ENCODE results near the gene TM7SF2. TPM values are rescaled to one million over a fixed set of nuclear protein-coding genes. Genes with fewer than 3 reads are reported as not detected.
A peak's percentile ranks its signal among the peaks of the same experiment; 100 is the strongest.

Gene TM7SF2
- total RNA-seq, 1 experiment from 2014 or later: 63.8 TPM

DNA sequence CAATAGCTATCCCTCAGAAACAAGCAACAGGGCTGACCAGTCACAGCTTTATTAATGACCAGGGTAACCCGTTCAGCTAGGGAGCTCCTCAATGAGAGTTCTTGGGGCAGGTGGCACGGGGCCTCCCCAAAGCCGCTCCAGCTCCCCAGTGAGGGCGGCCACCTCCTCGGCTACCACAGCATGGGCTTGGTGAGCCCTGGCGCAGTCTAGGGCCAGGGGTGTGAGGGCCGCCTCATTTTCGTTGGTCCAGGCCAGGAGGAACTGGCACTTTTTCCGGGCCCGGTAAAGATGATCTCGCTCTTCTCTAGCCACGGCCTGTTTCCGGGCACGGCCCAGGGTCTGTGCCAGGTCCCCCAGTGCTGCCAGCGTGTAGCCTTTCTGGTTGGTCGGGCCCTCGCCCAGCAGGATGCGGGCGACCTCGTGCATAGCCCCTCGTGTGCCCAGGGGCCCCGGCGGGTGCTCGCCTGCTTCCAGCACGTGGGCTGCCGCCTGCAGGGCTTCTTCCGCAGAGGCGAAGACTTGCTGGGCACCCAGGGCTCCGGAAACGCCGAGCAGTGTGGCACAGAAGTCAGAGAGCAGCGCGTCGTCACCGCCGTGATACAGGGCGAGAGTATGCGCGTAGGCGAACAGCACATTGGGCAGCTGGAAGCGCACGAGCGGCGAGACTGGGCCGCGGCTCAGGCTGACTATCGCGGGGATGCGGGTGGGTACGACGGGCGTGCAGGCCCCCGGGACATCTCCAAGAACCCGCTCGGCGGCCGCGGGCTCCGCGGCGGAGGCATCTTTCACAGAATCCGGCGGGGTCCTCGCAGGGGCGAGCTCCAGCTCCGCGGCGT, 4.9 kb downstream of the TM7SF2 start (continued):
- TF ChIP-seq, protein P1, sequence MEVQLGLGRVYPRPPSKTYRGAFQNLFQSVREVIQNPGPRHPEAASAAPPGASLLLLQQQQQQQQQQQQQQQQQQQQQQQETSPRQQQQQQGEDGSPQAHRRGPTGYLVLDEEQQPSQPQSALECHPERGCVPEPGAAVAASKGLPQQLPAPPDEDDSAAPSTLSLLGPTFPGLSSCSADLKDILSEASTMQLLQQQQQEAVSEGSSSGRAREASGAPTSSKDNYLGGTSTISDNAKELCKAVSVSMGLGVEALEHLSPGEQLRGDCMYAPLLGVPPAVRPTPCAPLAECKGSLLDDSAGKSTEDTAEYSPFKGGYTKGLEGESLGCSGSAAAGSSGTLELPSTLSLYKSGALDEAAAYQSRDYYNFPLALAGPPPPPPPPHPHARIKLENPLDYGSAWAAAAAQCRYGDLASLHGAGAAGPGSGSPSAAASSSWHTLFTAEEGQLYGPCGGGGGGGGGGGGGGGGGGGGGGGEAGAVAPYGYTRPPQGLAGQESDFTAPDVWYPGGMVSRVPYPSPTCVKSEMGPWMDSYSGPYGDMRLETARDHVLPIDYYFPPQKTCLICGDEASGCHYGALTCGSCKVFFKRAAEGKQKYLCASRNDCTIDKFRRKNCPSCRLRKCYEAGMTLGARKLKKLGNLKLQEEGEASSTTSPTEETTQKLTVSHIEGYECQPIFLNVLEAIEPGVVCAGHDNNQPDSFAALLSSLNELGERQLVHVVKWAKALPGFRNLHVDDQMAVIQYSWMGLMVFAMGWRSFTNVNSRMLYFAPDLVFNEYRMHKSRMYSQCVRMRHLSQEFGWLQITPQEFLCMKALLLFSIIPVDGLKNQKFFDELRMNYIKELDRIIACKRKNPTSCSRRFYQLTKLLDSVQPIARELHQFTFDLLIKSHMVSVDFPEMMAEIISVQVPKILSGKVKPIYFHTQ (CRISPR knock-in tag; IDR thresholded peaks at IDR 0.05): no peak
- TF ChIP-seq SP1 (CRISPR knock-in tag; conservative IDR thresholded peaks at IDR 0.05) (0 out of 2 replicates have a peak, but pooled peaks have one; percentile 48), NR3C1 (CRISPR knock-in tag; conservative IDR thresholded peaks at IDR 0.05; ENCODE audit: low read depth) (no peak), NR1H2 (CRISPR knock-in tag; IDR thresholded peaks at IDR 0.05) (peak; percentile 83), GRHL2 (CRISPR knock-in tag; IDR thresholded peaks at IDR 0.05; ENCODE audit: insufficient replicate concordance, severe bottlenecking) (no peak), ZNF219 (CRISPR knock-in tag; IDR thresholded peaks at IDR 0.05; ENCODE audit: borderline replicate concordance) (peak; percentile 86; the same call in 1 of the 2 replicates), ZNF263 (CRISPR knock-in tag; IDR thresholded peaks at IDR 0.05; ENCODE audit: low read depth) (no peak), ZNF138 (CRISPR knock-in tag; conservative IDR thresholded peaks at IDR 0.05) (0 out of 2 replicates have a peak, but pooled peaks have one; percentile 19), HMGA2 (CRISPR knock-in tag; IDR thresholded peaks at IDR 0.05) (no peak), ZBTB21 (CRISPR knock-in tag; IDR thresholded peaks at IDR 0.05; ENCODE audit: borderline replicate concordance) (peak; percentile 38; the same call in 1 of the 2 replicates), RELA (CRISPR knock-in tag; IDR thresholded peaks at IDR 0.05; ENCODE audit: borderline replicate concordance) (peak; percentile 87; the same call in 1 of the 2 replicates)
- TF ChIP-seq, protein P2, sequence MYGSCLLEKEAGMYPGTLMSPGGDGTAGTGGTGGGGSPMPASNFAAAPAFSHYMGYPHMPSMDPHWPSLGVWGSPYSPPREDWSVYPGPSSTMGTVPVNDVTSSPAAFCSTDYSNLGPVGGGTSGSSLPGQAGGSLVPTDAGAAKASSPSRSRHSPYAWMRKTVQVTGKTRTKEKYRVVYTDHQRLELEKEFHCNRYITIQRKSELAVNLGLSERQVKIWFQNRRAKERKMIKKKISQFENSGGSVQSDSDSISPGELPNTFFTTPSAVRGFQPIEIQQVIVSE (CRISPR knock-in tag; IDR thresholded peaks at IDR 0.05; ENCODE audit: borderline replicate concordance): no peak
- TF ChIP-seq, protein P3, sequence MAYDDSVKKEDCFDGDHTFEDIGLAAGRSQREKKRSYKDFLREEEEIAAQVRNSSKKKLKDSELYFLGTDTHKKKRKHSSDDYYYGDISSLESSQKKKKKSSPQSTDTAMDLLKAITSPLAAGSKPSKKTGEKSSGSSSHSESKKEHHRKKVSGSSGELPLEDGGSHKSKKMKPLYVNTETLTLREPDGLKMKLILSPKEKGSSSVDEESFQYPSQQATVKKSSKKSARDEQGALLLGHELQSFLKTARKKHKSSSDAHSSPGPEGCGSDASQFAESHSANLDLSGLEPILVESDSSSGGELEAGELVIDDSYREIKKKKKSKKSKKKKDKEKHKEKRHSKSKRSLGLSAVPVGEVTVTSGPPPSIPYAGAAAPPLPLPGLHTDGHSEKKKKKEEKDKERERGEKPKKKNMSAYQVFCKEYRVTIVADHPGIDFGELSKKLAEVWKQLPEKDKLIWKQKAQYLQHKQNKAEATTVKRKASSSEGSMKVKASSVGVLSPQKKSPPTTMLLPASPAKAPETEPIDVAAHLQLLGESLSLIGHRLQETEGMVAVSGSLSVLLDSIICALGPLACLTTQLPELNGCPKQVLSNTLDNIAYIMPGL (CRISPR knock-in tag; IDR thresholded peaks at IDR 0.05): no peak
- TF ChIP-seq, protein P4, sequence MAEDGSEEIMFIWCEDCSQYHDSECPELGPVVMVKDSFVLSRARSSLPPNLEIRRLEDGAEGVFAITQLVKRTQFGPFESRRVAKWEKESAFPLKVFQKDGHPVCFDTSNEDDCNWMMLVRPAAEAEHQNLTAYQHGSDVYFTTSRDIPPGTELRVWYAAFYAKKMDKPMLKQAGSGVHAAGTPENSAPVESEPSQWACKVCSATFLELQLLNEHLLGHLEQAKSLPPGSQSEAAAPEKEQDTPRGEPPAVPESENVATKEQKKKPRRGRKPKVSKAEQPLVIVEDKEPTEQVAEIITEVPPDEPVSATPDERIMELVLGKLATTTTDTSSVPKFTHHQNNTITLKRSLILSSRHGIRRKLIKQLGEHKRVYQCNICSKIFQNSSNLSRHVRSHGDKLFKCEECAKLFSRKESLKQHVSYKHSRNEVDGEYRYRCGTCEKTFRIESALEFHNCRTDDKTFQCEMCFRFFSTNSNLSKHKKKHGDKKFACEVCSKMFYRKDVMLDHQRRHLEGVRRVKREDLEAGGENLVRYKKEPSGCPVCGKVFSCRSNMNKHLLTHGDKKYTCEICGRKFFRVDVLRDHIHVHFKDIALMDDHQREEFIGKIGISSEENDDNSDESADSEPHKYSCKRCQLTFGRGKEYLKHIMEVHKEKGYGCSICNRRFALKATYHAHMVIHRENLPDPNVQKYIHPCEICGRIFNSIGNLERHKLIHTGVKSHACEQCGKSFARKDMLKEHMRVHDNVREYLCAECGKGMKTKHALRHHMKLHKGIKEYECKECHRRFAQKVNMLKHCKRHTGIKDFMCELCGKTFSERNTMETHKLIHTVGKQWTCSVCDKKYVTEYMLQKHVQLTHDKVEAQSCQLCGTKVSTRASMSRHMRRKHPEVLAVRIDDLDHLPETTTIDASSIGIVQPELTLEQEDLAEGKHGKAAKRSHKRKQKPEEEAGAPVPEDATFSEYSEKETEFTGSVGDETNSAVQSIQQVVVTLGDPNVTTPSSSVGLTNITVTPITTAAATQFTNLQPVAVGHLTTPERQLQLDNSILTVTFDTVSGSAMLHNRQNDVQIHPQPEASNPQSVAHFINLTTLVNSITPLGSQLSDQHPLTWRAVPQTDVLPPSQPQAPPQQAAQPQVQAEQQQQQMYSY (CRISPR knock-in tag; IDR thresholded peaks at IDR 0.05): no peak
- TF ChIP-seq, protein P5, sequence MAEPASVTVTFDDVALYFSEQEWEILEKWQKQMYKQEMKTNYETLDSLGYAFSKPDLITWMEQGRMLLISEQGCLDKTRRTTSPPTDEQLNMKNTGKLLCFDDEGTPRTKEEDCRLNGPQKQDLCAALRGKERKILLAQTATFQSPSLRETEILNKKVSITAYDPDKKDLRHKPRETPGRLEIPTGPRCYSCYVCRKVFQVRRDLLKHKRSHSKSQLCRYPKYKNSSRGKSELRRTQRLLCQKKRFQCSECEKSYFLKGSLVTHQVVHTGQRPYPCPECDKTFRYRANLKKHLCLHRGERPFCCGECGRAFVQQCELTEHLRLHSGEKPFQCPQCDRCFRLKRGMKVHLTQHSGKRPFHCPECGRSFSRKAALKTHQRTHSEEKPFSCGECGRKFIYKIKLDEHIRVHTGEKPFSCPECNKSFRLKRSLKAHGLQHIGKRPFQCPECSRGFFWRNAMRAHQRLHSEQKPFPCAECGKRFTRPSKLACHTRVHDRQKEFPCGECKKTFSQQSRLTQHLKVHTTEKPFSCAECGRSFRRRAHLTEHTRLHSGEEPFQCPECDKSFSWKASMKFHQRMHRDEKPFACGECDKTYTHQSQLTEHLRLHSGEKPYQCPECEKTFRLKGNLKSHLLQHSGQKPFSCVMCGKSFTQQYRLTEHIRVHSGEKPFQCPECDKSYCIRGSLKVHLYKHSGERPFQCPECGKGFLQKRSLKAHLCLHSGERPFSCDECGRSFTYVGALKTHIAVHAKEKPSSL (CRISPR knock-in tag; conservative IDR thresholded peaks at IDR 0.05): no peak
- TF ChIP-seq, protein P6, sequence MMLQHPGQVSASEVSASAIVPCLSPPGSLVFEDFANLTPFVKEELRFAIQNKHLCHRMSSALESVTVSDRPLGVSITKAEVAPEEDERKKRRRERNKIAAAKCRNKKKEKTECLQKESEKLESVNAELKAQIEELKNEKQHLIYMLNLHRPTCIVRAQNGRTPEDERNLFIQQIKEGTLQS (CRISPR knock-in tag; conservative IDR thresholded peaks at IDR 0.05): 0 out of 2 replicates have a peak, but pooled peaks have one; percentile 68
- TF ChIP-seq, protein P7, sequence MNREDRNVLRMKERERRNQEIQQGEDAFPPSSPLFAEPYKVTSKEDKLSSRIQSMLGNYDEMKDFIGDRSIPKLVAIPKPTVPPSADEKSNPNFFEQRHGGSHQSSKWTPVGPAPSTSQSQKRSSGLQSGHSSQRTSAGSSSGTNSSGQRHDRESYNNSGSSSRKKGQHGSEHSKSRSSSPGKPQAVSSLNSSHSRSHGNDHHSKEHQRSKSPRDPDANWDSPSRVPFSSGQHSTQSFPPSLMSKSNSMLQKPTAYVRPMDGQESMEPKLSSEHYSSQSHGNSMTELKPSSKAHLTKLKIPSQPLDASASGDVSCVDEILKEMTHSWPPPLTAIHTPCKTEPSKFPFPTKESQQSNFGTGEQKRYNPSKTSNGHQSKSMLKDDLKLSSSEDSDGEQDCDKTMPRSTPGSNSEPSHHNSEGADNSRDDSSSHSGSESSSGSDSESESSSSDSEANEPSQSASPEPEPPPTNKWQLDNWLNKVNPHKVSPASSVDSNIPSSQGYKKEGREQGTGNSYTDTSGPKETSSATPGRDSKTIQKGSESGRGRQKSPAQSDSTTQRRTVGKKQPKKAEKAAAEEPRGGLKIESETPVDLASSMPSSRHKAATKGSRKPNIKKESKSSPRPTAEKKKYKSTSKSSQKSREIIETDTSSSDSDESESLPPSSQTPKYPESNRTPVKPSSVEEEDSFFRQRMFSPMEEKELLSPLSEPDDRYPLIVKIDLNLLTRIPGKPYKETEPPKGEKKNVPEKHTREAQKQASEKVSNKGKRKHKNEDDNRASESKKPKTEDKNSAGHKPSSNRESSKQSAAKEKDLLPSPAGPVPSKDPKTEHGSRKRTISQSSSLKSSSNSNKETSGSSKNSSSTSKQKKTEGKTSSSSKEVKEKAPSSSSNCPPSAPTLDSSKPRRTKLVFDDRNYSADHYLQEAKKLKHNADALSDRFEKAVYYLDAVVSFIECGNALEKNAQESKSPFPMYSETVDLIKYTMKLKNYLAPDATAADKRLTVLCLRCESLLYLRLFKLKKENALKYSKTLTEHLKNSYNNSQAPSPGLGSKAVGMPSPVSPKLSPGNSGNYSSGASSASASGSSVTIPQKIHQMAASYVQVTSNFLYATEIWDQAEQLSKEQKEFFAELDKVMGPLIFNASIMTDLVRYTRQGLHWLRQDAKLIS (CRISPR knock-in tag; IDR thresholded peaks at IDR 0.05; ENCODE audit: borderline replicate concordance): peak; percentile 92; the same call in 1 of the 2 replicates
- TF ChIP-seq, protein P8, sequence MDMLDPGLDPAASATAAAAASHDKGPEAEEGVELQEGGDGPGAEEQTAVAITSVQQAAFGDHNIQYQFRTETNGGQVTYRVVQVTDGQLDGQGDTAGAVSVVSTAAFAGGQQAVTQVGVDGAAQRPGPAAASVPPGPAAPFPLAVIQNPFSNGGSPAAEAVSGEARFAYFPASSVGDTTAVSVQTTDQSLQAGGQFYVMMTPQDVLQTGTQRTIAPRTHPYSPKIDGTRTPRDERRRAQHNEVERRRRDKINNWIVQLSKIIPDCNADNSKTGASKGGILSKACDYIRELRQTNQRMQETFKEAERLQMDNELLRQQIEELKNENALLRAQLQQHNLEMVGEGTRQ (CRISPR knock-in tag; IDR thresholded peaks at IDR 0.05): peak; percentile 62
- TF ChIP-seq, protein P9, sequence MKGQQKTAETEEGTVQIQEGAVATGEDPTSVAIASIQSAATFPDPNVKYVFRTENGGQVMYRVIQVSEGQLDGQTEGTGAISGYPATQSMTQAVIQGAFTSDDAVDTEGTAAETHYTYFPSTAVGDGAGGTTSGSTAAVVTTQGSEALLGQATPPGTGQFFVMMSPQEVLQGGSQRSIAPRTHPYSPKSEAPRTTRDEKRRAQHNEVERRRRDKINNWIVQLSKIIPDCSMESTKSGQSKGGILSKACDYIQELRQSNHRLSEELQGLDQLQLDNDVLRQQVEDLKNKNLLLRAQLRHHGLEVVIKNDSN (CRISPR knock-in tag; IDR thresholded peaks at IDR 0.05): peak; percentile 82
